Gastrocnemius medialis (tissue), 4 donors: Measurements from ENCODE around the gene FRA10AC1. TPM values are rescaled to one million over a fixed set of nuclear protein-coding genes. Genes with fewer than 3 reads are reported as not detected.
"Not testable (repeated sequence)": the region's sequence is repeated elsewhere in the genome, so short reads cannot be mapped to it uniquely, and the experiment has no call there.

Experiments
- ATAC-seq, 2 donors: fragments of 150-250 bp; one replicate each; pipeline ENCODE4 v1.9.1; 2016
- DNase-seq, 2 donors: peaks; one replicate each; pipeline ENCODE4 v3.0.0-alpha.2; 2019
- H3K27ac ChIP-seq, 4 donors: fragments of 200-600 bp; sonication (generic); 1 replicate in 1 of 4; 2 replicates in 3 of 4; pipeline ENCODE4 v1.5.1; 2016 to 2018; ENCODE audit warnings: mild to moderate bottlenecking in 2 of 4, moderate library complexity in 1 of 4
- H3K27me3 ChIP-seq, 3 donors: fragments of 200-600 bp; sonication (generic) in 2 of 3; 1 replicate in 1 of 3; 2 replicates in 2 of 3; pipeline versions ENCODE4 v1.5.1 to v1.6.0; 2016 to 2019; ENCODE audit warnings: mild to moderate bottlenecking in 1 of 3, moderate library complexity in 1 of 3
- H3K36me3 ChIP-seq, 2 donors: fragments of 200-600 bp; sonication (generic) in 1 of 2; one replicate each; pipeline ENCODE4 v1.5.1; 2017 to 2018
- H3K4me1 ChIP-seq, 2 donors: fragments of 200-600 bp; sonication (generic) in 1 of 2; one replicate each; pipeline ENCODE4 v1.5.1; 2016 to 2017; ENCODE audit warnings: mild to moderate bottlenecking in 2 of 2
- H3K4me3 ChIP-seq, 4 donors: fragments of 200-600 bp; sonication (generic) in 3 of 4; 1 replicate in 1 of 4; 2 replicates in 3 of 4; pipeline ENCODE4 v1.5.1; 2016 to 2019; ENCODE audit warnings: mild to moderate bottlenecking in 2 of 4
- H3K9me3 ChIP-seq, 3 donors: fragments of 200-600 bp; sonication (generic) in 2 of 3; 1 replicate in 1 of 3; 2 replicates in 2 of 3; pipeline ENCODE4 v1.5.1; 2016 to 2019
- CTCF ChIP-seq, 5 experiments: fragments of 450-650 bp in 3 of 5; fragments of 200-600 bp in 2 of 5; sonication (generic) in 2 of 5; IDR thresholded peaks in 4 of 5; conservative IDR thresholded peaks in 1 of 5; 1 replicate in 4 of 5; 2 replicates in 1 of 5; pipeline ENCODE4 v1.5.1; 2016 to 2019; ENCODE audit warnings: antibody characterized with exemption in 5 of 5, mild to moderate bottlenecking in 3 of 5, moderate library complexity in 3 of 5
- POLR2A ChIP-seq, 2 donors: fragments of 450-650 bp; IDR thresholded peaks; one replicate each; pipeline ENCODE4 v1.6.1; 2017; ENCODE audit warnings: antibody characterized with exemption in 2 of 2, mild to moderate bottlenecking in 2 of 2, moderate library complexity in 2 of 2
- in situ Hi-C, 4 donors: fragments of 200-750 bp; cut with MboI; loops; one replicate each; pipeline versions ENCODE4 v1.15.0 to v1.8.0; 2017; ENCODE audit warnings: low sequenced_read_pairs in 4 of 4
- intact Hi-C: fragments of 100-400 bp; cut with DNase I; formaldehyde crosslinking; loops from one replicate; pipeline ENCODE4 v1.15.1; 2023; ENCODE audit warnings: low total_unique reads
- total RNA-seq, 4 donors: library from RNA; depleted of rRNA; stranded (reverse); fragments of >200 nt; gene quantifications; one replicate each; pipeline versions ENCODE4 v1.1.0 to v1.2.3, GENCODE V29; 2016

The FRA10AC1 gene
- total RNA-seq, 4 donors from 2014 or later: 4.9 to 10.5 (median 5.5) TPM

- Histone ChIP-seq H3K9me3 (no peaks in the 10 kb centered on the region), H3K27me3 (no peaks in the 10 kb centered on the region), H3K4me1 (peaks cover 17 to 22% of the 10 kb centered on the region in 2 donors), H3K27ac (peak overlapping the region; percentile 83 to 89 (median 86)), H3K4me3 (peak overlapping the region; percentile 64 to 95 (median 70)), H3K36me3 (peaks cover 0 to 16% of the 10 kb centered on the region in 2 donors)
- no peak for DNase-seq
- TF ChIP-seq POLR2A (IDR thresholded peaks at IDR 0.05) (no peak), CTCF (IDR thresholded peaks at IDR 0.05 in 4 of 5, conservative IDR thresholded peaks at IDR 0.05 in 1 of 5) (no peak)
- ATAC-seq: peak in 1 of 2 donors; percentile 14
- in situ Hi-C loops: no loop called here
- intact Hi-C loops: loop anchor here (2.0 to 5.0 kb wide), 5 partner anchors 58 to 659 kb away; partner anchors contain the start of genes CEP55, NOC3L, PLCE1 and SLC35G1
Measured at GRCh38 chr10:93703066-93703465, 674 bp upstream of the FRA10AC1 start.

- ATAC-seq: peak; percentile 48 to 54
- peak overlapping the region; percentile 83 to 89 (median 86) for H3K27ac ChIP-seq
- no peak for DNase-seq
- H3K36me3 ChIP-seq: peaks cover 0 to 28% of the 10 kb centered on the region in 2 donors
- H3K27me3 ChIP-seq: no peaks in the 10 kb centered on the region
- no peaks in the 10 kb centered on the region for H3K9me3 ChIP-seq
- in situ Hi-C loops: no loop called here
- intact Hi-C loops: loop anchor here (1.0 to 5.0 kb wide), 6 partner anchors 59 to 660 kb away; partner anchors contain the start of genes CEP55, NOC3L, PLCE1 and SLC35G1
- peaks cover 17 to 22% of the 10 kb centered on the region in 2 donors for H3K4me1 ChIP-seq
- H3K4me3 ChIP-seq: peak overlapping the region; percentile 64 to 95 (median 70)
- TF ChIP-seq POLR2A (IDR thresholded peaks at IDR 0.05): no peak
- TF ChIP-seq CTCF (IDR thresholded peaks at IDR 0.05 in 4 of 5, conservative IDR thresholded peaks at IDR 0.05 in 1 of 5): no peak
Measured at GRCh38 chr10:93701866-93702209, 554 bp downstream of the FRA10AC1 start.

- Histone ChIP-seq H3K27ac (no peak overlapping the region), H3K9me3 (no peaks in the 10 kb centered on the region), H3K27me3 (no peaks in the 10 kb centered on the region), H3K36me3 (peaks cover 0 to 71% of the 10 kb centered on the region in 2 donors), H3K4me1 (peaks cover 12 to 20% of the 10 kb centered on the region in 2 donors), H3K4me3 (no peak overlapping the region)
- in situ Hi-C loops (loop anchor here in 1 of 4 donors (25.0 kb wide), 1 partner anchor 310 kb away; no protein-coding TSS in a partner anchor), intact Hi-C loops (no loop called here)
- no peak for TF ChIP-seq CTCF (IDR thresholded peaks at IDR 0.05 in 4 of 5, conservative IDR thresholded peaks at IDR 0.05 in 1 of 5)
- TF ChIP-seq POLR2A (IDR thresholded peaks at IDR 0.05): no peak
- no peak for DNase-seq
- ATAC-seq: no peak
Measured at GRCh38 chr10:93697207-93697606, 5.2 kb downstream of the FRA10AC1 start.

- H3K4me3 ChIP-seq, H3K27ac ChIP-seq, H3K9me3 ChIP-seq, H3K27me3 ChIP-seq, DNase-seq, intact Hi-C loops, ATAC-seq: not testable (repeated sequence)
- Histone ChIP-seq H3K4me1 (peaks cover 11 to 17% of the 10 kb centered on the region in 2 donors), H3K36me3 (peaks cover 0 to 77% of the 10 kb centered on the region in 2 donors)
- in situ Hi-C loops: loop anchor here in 1 of 4 donors (25.0 kb wide), 1 partner anchor 309 kb away; no protein-coding TSS in a partner anchor
Measured at GRCh38 chr10:93696582-93696981, 5.8 kb downstream of the FRA10AC1 start.

GRCh38 chr10:93695740-93696139 lies 6.7 kb downstream of the FRA10AC1 start:
- TF ChIP-seq CTCF (IDR thresholded peaks at IDR 0.05 in 4 of 5, conservative IDR thresholded peaks at IDR 0.05 in 1 of 5): no peak
- TF ChIP-seq POLR2A (IDR thresholded peaks at IDR 0.05): no peak
- H3K4me1 ChIP-seq: peaks cover 4 to 9% of the 10 kb centered on the region in 2 donors
- H3K27me3 ChIP-seq: no peaks in the 10 kb centered on the region
- peaks cover 0 to 84% of the 10 kb centered on the region in 2 donors for H3K36me3 ChIP-seq
- in situ Hi-C loops (loop anchor here in 1 of 4 donors (25.0 kb wide), 1 partner anchor 308 kb away; no protein-coding TSS in a partner anchor), intact Hi-C loops (no loop called here)
- H3K4me3 ChIP-seq: no peak overlapping the region
- ATAC-seq (no peak), DNase-seq (no peak)
- no peak overlapping the region for H3K27ac ChIP-seq
- H3K9me3 ChIP-seq: no peaks in the 10 kb centered on the region
